HAP-1 (cell line): ENCODE data around the gene DLL1.

ENCODE experiments used
- DNase-seq, 2 experiments: peaks; one replicate each; pipeline ENCODE4 v3.0.0-alpha.2; 2016 to 2020; ENCODE audit warnings: low spot score in 2 of 2
- H3K27me3 ChIP-seq: fragments of 250-450 bp; sonication (Bioruptor Pico); 2 replicates; pipeline ENCODE4 v1.5.1; 2020; ENCODE audit warnings: low read depth, mild to moderate bottlenecking, moderate library complexity
- H3K36me3 ChIP-seq: fragments of 250-450 bp; sonication (Bioruptor Pico); replicated peaks from 2 replicates; pipeline ENCODE4 v1.5.1; 2020; ENCODE audit warnings: mild to moderate bottlenecking
- H3K4me1 ChIP-seq: fragments of 250-450 bp; sonication (Bioruptor Pico); 2 replicates; pipeline ENCODE4 v1.5.1; 2020; ENCODE audit warnings: mild to moderate bottlenecking
- H3K4me3 ChIP-seq: fragments of 250-450 bp; sonication (Bioruptor Pico); 2 replicates; pipeline ENCODE4 v1.5.1; 2020; ENCODE audit warnings: mild to moderate bottlenecking, moderate library complexity
- H3K9me3 ChIP-seq: fragments of 250-450 bp; sonication (Bioruptor Pico); 2 replicates; pipeline ENCODE4 v1.5.1; 2020; ENCODE audit warnings: mild to moderate bottlenecking, moderate library complexity
- in situ Hi-C: fragments of 300-500 bp; cut with MboI; formaldehyde crosslinking; loops from 3 replicates; pipeline ENCODE4 v1.14.3; 2020; ENCODE audit warnings: low sequenced_read_pairs, inconsistent platforms, mixed read lengths

The DLL1 gene

GRCh38 chr6:170251776-170252571 lies 38.9 kb downstream of the DLL1 start:
- H3K4me3 ChIP-seq = no peak overlapping the region
- H3K36me3 ChIP-seq = no peaks in the 10 kb centered on the region
- in situ Hi-C loops = no loop called here
- H3K27me3 ChIP-seq = no peaks in the 10 kb centered on the region
- H3K4me1 ChIP-seq = no peaks in the 10 kb centered on the region
- no peaks in the 10 kb centered on the region for H3K9me3 ChIP-seq
- no peak for DNase-seq

GRCh38 chr6:170250981-170251775 lies 39.7 kb downstream of the DLL1 start:
- no peaks in the 10 kb centered on the region for H3K36me3 ChIP-seq
- in situ Hi-C loops = no loop called here
- H3K4me3 ChIP-seq = no peak overlapping the region
- H3K9me3 ChIP-seq = no peaks in the 10 kb centered on the region
- no peaks in the 10 kb centered on the region for H3K27me3 ChIP-seq
- no peaks in the 10 kb centered on the region for H3K4me1 ChIP-seq
- no peak for DNase-seq

GRCh38 chr6:170250455-170250854 lies 40.4 kb downstream of the DLL1 start:
- Histone ChIP-seq H3K4me3 (no peak overlapping the region), H3K4me1 (no peaks in the 10 kb centered on the region), H3K9me3 (no peaks in the 10 kb centered on the region), H3K36me3 (no peaks in the 10 kb centered on the region), H3K27me3 (no peaks in the 10 kb centered on the region)
- in situ Hi-C loops = no loop called here
- no peak for DNase-seq

- Histone ChIP-seq H3K27me3 (no peaks in the 10 kb centered on the region), H3K4me3 (no peak overlapping the region), H3K9me3 (no peaks in the 10 kb centered on the region), H3K36me3 (no peaks in the 10 kb centered on the region), H3K4me1 (no peaks in the 10 kb centered on the region)
- in situ Hi-C loops = no loop called here
- no peak for DNase-seq
These were observed 41.1 kb downstream of the DLL1 start for GRCh38 chr6:170249817-170250216.

GRCh38 chr6:170248861-170249600 lies 41.8 kb downstream of the DLL1 start:
- DNase-seq = no peak
- H3K4me3 ChIP-seq = no peak overlapping the region
- H3K27me3 ChIP-seq = no peaks in the 10 kb centered on the region
- H3K9me3 ChIP-seq = no peaks in the 10 kb centered on the region
- H3K36me3 ChIP-seq = no peaks in the 10 kb centered on the region
- in situ Hi-C loops = no loop called here
- H3K4me1 ChIP-seq = no peaks in the 10 kb centered on the region

GRCh38 chr6:170248111-170248805 lies 42.6 kb downstream of the DLL1 start:
- Histone ChIP-seq H3K9me3 (no peaks in the 10 kb centered on the region), H3K36me3 (no peaks in the 10 kb centered on the region), H3K27me3 (no peaks in the 10 kb centered on the region), H3K4me1 (no peaks in the 10 kb centered on the region), H3K4me3 (no peak overlapping the region)
- no peak for DNase-seq
- in situ Hi-C loops = no loop called here

GRCh38 chr6:170247178-170247701 lies 43.6 kb downstream of the DLL1 start:
- no peaks in the 10 kb centered on the region for H3K36me3 ChIP-seq
- in situ Hi-C loops = no loop called here
- no peak overlapping the region for H3K4me3 ChIP-seq
- no peaks in the 10 kb centered on the region for H3K9me3 ChIP-seq
- DNase-seq = no peak
- no peaks in the 10 kb centered on the region for H3K4me1 ChIP-seq
- H3K27me3 ChIP-seq = no peaks in the 10 kb centered on the region

- Histone ChIP-seq H3K4me1 (no peaks in the 10 kb centered on the region), H3K4me3 (no peak overlapping the region), H3K9me3 (no peaks in the 10 kb centered on the region), H3K27me3 (no peaks in the 10 kb centered on the region), H3K36me3 (no peaks in the 10 kb centered on the region)
- no peak for DNase-seq
- in situ Hi-C loops = no loop called here
These were observed 45.3 kb downstream of the DLL1 start for GRCh38 chr6:170245475-170245992.

- no peaks in the 10 kb centered on the region for H3K36me3 ChIP-seq
- no peaks in the 10 kb centered on the region for H3K9me3 ChIP-seq
- no peaks in the 10 kb centered on the region for H3K4me1 ChIP-seq
- no peak for DNase-seq
- no peaks in the 10 kb centered on the region for H3K27me3 ChIP-seq
- in situ Hi-C loops = no loop called here
- no peak overlapping the region for H3K4me3 ChIP-seq
These were observed 46.0 kb downstream of the DLL1 start for GRCh38 chr6:170244721-170245474.

GRCh38 chr6:170243791-170244291 lies 47.0 kb downstream of the DLL1 start:
- DNase-seq = no peak
- no peaks in the 10 kb centered on the region for H3K36me3 ChIP-seq

GRCh38 chr6:170243386-170243785 lies 47.5 kb downstream of the DLL1 start:
- H3K36me3 ChIP-seq = no peaks in the 10 kb centered on the region
- in situ Hi-C loops = no loop called here
- no peak overlapping the region for H3K4me3 ChIP-seq
- no peaks in the 10 kb centered on the region for H3K27me3 ChIP-seq
- no peaks in the 10 kb centered on the region for H3K4me1 ChIP-seq
- no peaks in the 10 kb centered on the region for H3K9me3 ChIP-seq
- DNase-seq = no peak

More at GRCh38 chr6:170243791-170244291, 47.0 kb downstream of the DLL1 start:
- Histone ChIP-seq H3K4me3 (no peak overlapping the region), H3K27me3 (no peaks in the 10 kb centered on the region), H3K9me3 (no peaks in the 10 kb centered on the region), H3K4me1 (no peaks in the 10 kb centered on the region)
- in situ Hi-C loops = no loop called here

- in situ Hi-C loops = no loop called here
- Histone ChIP-seq H3K36me3 (no peaks in the 10 kb centered on the region), H3K9me3 (no peaks in the 10 kb centered on the region), H3K4me3 (no peak overlapping the region), H3K27me3 (no peaks in the 10 kb centered on the region), H3K4me1 (peaks cover 9% of the 10 kb centered on the region; the same call in 1 of the 2 replicates)
- DNase-seq = no peak
These were observed 51.9 kb downstream of the DLL1 start for GRCh38 chr6:170238741-170239565.
